GM23338 (cell line): ENCODE data around the gene BMP10. TPM values are rescaled to one million over a fixed set of nuclear protein-coding genes. Genes with fewer than 3 reads are reported as not detected.

Experiments used
- ATAC-seq: fragments of 200-7000 bp; cut with Tn5 transposase; 3 replicates; pipeline ENCODE4 v1.9.1; 2020
- DNase-seq: peaks from one replicate; pipeline ENCODE4 v3.0.0-alpha.2; 2015; ENCODE audit warnings: low spot score
- H2AFZ ChIP-seq: fragments of 200-600 bp; sonication (generic); 2 replicates; pipeline ENCODE4 v1.8.0; 2016; ENCODE audit warnings: antibody characterized with exemption, mild to moderate bottlenecking, moderate library complexity
- H3F3A ChIP-seq: fragments of 200-600 bp; sonication (generic); replicated peaks from 2 replicates; pipeline ENCODE4 v1.8.0; 2017; ENCODE audit warnings: antibody characterized with exemption, mixed run types, low read depth
- H3K27ac ChIP-seq: fragments of 200-600 bp; sonication (generic); 2 replicates; pipeline ENCODE4 v1.6.1; 2016; ENCODE audit warnings: low read depth
- H3K27me3 ChIP-seq: fragments of 200-600 bp; sonication (generic); 2 replicates; pipeline ENCODE4 v1.8.0; 2016; ENCODE audit warnings: mild to moderate bottlenecking, mixed run types, moderate library complexity; ENCODE audit not compliant: insufficient read depth
- H3K36me3 ChIP-seq: fragments of 200-600 bp; sonication (generic); 2 replicates; pipeline ENCODE4 v1.8.0; 2016; ENCODE audit warnings: mild to moderate bottlenecking; ENCODE audit not compliant: insufficient read depth
- H3K4me1 ChIP-seq: fragments of 200-600 bp; sonication (generic); 2 replicates; pipeline ENCODE4 v1.8.0; 2016; ENCODE audit warnings: mild to moderate bottlenecking, moderate library complexity; ENCODE audit not compliant: insufficient read depth
- H3K4me2 ChIP-seq: fragments of 200-600 bp; sonication (generic); 2 replicates; pipeline ENCODE4 v1.7.1; 2017; ENCODE audit warnings: mixed run types
- H3K4me3 ChIP-seq: fragments of 200-600 bp; sonication (generic); 2 replicates; pipeline ENCODE4 v1.6.1; 2016; ENCODE audit warnings: mixed run types
- H3K79me2 ChIP-seq: fragments of 200-600 bp; sonication (generic); replicated peaks from 2 replicates; pipeline ENCODE4 v1.8.0; 2017; ENCODE audit warnings: mild to moderate bottlenecking; ENCODE audit not compliant: insufficient read depth
- H3K9me2 ChIP-seq: fragments of 200-600 bp; sonication (generic); 2 replicates; pipeline ENCODE4 v1.8.0; 2017; ENCODE audit not compliant: insufficient read depth
- H4K20me1 ChIP-seq: fragments of 200-600 bp; sonication (generic); replicated peaks from 2 replicates; pipeline ENCODE4 v1.8.0; 2017; ENCODE audit warnings: mild to moderate bottlenecking; ENCODE audit not compliant: insufficient read depth
- H3K27ac Mint-ChIP-seq: 2 replicates; pipeline ENCODE4 v1.8.0; 2020; ENCODE audit warnings: inconsistent platforms, mild to moderate bottlenecking, moderate library complexity, mixed read lengths
- H3K27me3 Mint-ChIP-seq: 3 replicates; pipeline ENCODE4 v1.8.0; 2022; ENCODE audit warnings: low read depth, mild to moderate bottlenecking, moderate library complexity, mixed read lengths, inconsistent platforms; ENCODE audit not compliant: insufficient read depth, poor library complexity
- H3K36me3 Mint-ChIP-seq: 3 replicates; pipeline ENCODE4 v1.8.0; 2021; ENCODE audit warnings: low read depth, mild to moderate bottlenecking, inconsistent platforms, moderate library complexity, mixed read lengths
- H3K4me1 Mint-ChIP-seq: 3 replicates; pipeline ENCODE4 v1.8.0; 2020; ENCODE audit warnings: mild to moderate bottlenecking, inconsistent platforms, mixed read lengths
- H3K4me3 Mint-ChIP-seq: 3 replicates; pipeline ENCODE4 v1.8.0; 2021; ENCODE audit warnings: moderate library complexity, mild to moderate bottlenecking, inconsistent platforms, mixed read lengths
- H3K9me3 Mint-ChIP-seq: 3 replicates; pipeline ENCODE4 v1.8.0; 2020; ENCODE audit warnings: moderate library complexity, mild to moderate bottlenecking, inconsistent platforms, mixed read lengths
- CREB1 ChIP-seq: fragments of 250-450 bp; sonication (Bioruptor Pico); IDR thresholded peaks from 2 replicates; pipeline ENCODE4 v1.5.0; 2020; ENCODE audit warnings: low read depth, mild to moderate bottlenecking, moderate library complexity
- EZH2 ChIP-seq: fragments of 200-600 bp; sonication (generic); IDR thresholded peaks from one replicate; pipeline ENCODE4 v1.8.0; 2017; ENCODE audit warnings: antibody characterized with exemption, mild to moderate bottlenecking, low read depth; ENCODE audit not compliant: unreplicated experiment
- JUNB ChIP-seq: IDR thresholded peaks from one replicate; pipeline ENCODE4 v1.6.1; 2016; ENCODE audit warnings: antibody characterized with exemption; ENCODE audit not compliant: unreplicated experiment
- NANOG ChIP-seq: IDR thresholded peaks from 2 replicates; pipeline ENCODE4 v1.6.1; 2016; ENCODE audit warnings: antibody characterized with exemption, borderline replicate concordance
- STAT1 ChIP-seq: IDR thresholded peaks from one replicate; pipeline ENCODE4 v1.6.1; 2016; ENCODE audit warnings: antibody characterized with exemption; ENCODE audit not compliant: unreplicated experiment
- ZNF331 ChIP-seq: fragments of 250-450 bp; sonication (Bioruptor Pico); IDR thresholded peaks from 2 replicates; pipeline ENCODE4 v1.5.0; 2020; ENCODE audit warnings: low read depth, mild to moderate bottlenecking, moderate library complexity
- polyA plus RNA-seq: library from polyadenylated mRNA; unstranded; fragments of >200 nt; fragmentation: Nextera tagmentation; extraction: Ambion mirVana; gene quantifications from 2 replicates; pipeline ENCODE4 v1.2.1, GENCODE V29; 2016
- total RNA-seq: library from RNA; depleted of rRNA; stranded (reverse); fragments of >200 nt; shearing (Covaris generic); gene quantifications from 2 replicates; pipeline ENCODE4 v1.2.3, GENCODE V29; 2014
- TF ChIP-seq, protein P1 (sequence below): fragments of 250-450 bp; sonication (Bioruptor Pico); IDR thresholded peaks from 2 replicates; pipeline ENCODE4 v1.5.0; 2020; ENCODE audit warnings: mild to moderate bottlenecking, moderate library complexity
- TF ChIP-seq, protein P2 (sequence below), 2 experiments: fragments of 200-600 bp in 1 of 2; sonication (generic) in 1 of 2; conservative IDR thresholded peaks; 2 replicates each; pipeline versions ENCODE4 v1.5.1 to v1.6.1; 2016 to 2017; ENCODE audit warnings: antibody characterized with exemption in 2 of 2, low read depth in 2 of 2, mild to moderate bottlenecking in 2 of 2, moderate library complexity in 1 of 2

The BMP10 gene
- total and polyA plus RNA-seq, 2 experiments from 2014 or later, result not detected

DNA sequence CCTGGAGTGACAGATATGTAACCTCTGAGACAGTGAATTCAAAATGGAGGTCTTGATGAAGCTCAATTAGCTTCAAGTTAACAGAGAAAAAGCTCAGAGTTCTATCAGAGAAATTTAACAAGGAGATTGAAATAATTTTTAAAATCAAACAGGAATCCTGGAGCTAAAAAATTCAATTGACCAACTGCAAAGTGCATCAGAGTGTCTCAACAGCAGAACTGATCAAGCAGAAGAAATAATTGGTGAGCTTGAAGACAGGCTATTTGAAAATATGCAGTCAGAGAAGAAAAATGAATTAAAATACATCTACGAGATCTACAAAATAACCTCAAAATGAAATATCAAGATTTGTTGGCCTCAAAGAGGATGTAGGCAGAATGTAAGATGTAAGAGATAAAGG lies 30.4 kb upstream of the BMP10 start:
- Mint-ChIP-seq H3K4me3 (no peak overlapping the region), H3K36me3 (peaks cover 7% of the 10 kb centered on the region; the same call in 2 of the 3 replicates), H3K27me3 (no peaks in the 10 kb centered on the region), H3K27ac (no peak overlapping the region), H3K4me1 (no peaks in the 10 kb centered on the region), H3K9me3 (peaks cover 15% of the 10 kb centered on the region)
- Histone ChIP-seq H3K9me2 (no peaks in the 10 kb centered on the region), H3K79me2 (no peaks in the 10 kb centered on the region), H2AFZ (peak overlapping the region; percentile 69; the same call in 1 of the 2 replicates), H3K27me3 (no peaks in the 10 kb centered on the region), H3K36me3 (no peaks in the 10 kb centered on the region), H3K4me1 (no peaks in the 10 kb centered on the region), H3F3A (no peaks in the 10 kb centered on the region), H4K20me1 (no peaks in the 10 kb centered on the region), H3K4me2 (no peak overlapping the region), H3K4me3 (no peak overlapping the region), H3K27ac (no peak overlapping the region)
- no peak for DNase-seq
- TF ChIP-seq JUNB (no peak), ZNF331 (no peak), NANOG (no peak), STAT1 (no peak), CREB1 (CRISPR knock-in tag) (no peak)
- TF ChIP-seq, protein P1, sequence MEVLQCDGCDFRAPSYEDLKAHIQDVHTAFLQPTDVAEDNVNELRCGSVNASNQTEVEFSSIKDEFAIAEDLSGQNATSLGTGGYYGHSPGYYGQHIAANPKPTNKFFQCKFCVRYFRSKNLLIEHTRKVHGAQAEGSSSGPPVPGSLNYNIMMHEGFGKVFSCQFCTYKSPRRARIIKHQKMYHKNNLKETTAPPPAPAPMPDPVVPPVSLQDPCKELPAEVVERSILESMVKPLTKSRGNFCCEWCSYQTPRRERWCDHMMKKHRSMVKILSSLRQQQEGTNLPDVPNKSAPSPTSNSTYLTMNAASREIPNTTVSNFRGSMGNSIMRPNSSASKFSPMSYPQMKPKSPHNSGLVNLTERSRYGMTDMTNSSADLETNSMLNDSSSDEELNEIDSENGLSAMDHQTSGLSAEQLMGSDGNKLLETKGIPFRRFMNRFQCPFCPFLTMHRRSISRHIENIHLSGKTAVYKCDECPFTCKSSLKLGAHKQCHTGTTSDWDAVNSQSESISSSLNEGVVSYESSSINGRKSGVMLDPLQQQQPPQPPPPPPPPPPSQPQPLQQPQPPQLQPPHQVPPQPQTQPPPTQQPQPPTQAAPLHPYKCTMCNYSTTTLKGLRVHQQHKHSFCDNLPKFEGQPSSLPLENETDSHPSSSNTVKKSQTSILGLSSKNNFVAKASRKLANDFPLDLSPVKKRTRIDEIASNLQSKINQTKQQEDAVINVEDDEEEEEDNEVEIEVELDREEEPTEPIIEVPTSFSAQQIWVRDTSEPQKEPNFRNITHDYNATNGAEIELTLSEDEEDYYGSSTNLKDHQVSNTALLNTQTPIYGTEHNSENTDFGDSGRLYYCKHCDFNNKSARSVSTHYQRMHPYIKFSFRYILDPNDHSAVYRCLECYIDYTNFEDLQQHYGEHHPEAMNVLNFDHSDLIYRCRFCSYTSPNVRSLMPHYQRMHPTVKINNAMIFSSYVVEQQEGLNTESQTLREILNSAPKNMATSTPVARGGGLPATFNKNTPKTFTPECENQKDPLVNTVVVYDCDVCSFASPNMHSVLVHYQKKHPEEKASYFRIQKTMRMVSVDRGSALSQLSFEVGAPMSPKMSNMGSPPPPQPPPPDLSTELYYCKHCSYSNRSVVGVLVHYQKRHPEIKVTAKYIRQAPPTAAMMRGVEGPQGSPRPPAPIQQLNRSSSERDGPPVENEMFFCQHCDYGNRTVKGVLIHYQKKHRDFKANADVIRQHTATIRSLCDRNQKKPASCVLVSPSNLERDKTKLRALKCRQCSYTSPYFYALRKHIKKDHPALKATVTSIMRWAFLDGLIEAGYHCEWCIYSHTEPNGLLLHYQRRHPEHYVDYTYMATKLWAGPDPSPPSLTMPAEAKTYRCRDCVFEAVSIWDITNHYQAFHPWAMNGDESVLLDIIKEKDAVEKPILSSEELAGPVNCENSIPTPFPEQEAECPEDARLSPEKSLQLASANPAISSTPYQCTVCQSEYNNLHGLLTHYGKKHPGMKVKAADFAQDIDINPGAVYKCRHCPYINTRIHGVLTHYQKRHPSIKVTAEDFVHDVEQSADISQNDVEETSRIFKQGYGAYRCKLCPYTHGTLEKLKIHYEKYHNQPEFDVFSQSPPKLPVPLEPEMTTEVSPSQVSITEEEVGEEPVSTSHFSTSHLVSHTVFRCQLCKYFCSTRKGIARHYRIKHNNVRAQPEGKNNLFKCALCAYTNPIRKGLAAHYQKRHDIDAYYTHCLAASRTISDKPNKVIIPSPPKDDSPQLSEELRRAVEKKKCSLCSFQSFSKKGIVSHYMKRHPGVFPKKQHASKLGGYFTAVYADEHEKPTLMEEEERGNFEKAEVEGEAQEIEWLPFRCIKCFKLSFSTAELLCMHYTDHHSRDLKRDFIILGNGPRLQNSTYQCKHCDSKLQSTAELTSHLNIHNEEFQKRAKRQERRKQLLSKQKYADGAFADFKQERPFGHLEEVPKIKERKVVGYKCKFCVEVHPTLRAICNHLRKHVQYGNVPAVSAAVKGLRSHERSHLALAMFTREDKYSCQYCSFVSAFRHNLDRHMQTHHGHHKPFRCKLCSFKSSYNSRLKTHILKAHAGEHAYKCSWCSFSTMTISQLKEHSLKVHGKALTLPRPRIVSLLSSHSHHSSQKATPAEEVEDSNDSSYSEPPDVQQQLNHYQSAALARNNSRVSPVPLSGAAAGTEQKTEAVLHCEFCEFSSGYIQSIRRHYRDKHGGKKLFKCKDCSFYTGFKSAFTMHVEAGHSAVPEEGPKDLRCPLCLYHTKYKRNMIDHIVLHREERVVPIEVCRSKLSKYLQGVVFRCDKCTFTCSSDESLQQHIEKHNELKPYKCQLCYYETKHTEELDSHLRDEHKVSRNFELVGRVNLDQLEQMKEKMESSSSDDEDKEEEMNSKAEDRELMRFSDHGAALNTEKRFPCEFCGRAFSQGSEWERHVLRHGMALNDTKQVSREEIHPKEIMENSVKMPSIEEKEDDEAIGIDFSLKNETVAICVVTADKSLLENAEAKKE (CRISPR knock-in tag), result no peak
- no peak for ATAC-seq

DNA sequence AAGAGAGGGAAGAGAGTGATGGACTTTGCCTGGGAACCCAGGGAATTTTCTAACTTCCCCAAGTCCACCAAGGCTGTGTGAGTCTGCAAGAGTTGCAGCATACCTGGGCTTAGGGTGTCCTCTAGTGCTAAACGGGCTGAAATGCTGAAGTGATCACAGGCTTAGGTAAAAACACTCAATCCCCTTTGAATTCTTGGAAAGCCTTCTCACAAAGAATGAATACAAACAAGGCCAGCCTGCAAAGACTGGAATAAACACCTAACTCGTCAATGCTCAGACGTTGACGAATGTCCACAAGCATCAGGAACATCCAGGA lies 30.0 kb upstream of the BMP10 start:
- Histone ChIP-seq H3K4me3 (no peak overlapping the region), H3K27me3 (no peaks in the 10 kb centered on the region), H3K9me2 (no peaks in the 10 kb centered on the region), H2AFZ (peak overlapping the region; percentile 69; the same call in 1 of the 2 replicates), H3K4me1 (no peaks in the 10 kb centered on the region), H4K20me1 (no peaks in the 10 kb centered on the region), H3K27ac (no peak overlapping the region), H3K36me3 (no peaks in the 10 kb centered on the region), H3F3A (no peaks in the 10 kb centered on the region), H3K79me2 (no peaks in the 10 kb centered on the region), H3K4me2 (no peak overlapping the region)
- H3K9me3 Mint-ChIP-seq, result peaks cover 15% of the 10 kb centered on the region
- ATAC-seq, result peak; percentile 97
- peaks cover 7% of the 10 kb centered on the region; the same call in 2 of the 3 replicates for H3K36me3 Mint-ChIP-seq
- DNase-seq, result peak; percentile 73
- no peaks in the 10 kb centered on the region for H3K4me1 Mint-ChIP-seq
- no peaks in the 10 kb centered on the region for H3K27me3 Mint-ChIP-seq
- TF ChIP-seq, protein P2, sequence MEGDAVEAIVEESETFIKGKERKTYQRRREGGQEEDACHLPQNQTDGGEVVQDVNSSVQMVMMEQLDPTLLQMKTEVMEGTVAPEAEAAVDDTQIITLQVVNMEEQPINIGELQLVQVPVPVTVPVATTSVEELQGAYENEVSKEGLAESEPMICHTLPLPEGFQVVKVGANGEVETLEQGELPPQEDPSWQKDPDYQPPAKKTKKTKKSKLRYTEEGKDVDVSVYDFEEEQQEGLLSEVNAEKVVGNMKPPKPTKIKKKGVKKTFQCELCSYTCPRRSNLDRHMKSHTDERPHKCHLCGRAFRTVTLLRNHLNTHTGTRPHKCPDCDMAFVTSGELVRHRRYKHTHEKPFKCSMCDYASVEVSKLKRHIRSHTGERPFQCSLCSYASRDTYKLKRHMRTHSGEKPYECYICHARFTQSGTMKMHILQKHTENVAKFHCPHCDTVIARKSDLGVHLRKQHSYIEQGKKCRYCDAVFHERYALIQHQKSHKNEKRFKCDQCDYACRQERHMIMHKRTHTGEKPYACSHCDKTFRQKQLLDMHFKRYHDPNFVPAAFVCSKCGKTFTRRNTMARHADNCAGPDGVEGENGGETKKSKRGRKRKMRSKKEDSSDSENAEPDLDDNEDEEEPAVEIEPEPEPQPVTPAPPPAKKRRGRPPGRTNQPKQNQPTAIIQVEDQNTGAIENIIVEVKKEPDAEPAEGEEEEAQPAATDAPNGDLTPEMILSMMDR (conservative IDR thresholded peaks at IDR 0.05; ENCODE audit: low read depth in 2 of 2), result peak; percentile 66 to 88
- no peak for TF ChIP-seq EZH2
- no peak overlapping the region for H3K27ac Mint-ChIP-seq
- no peak overlapping the region for H3K4me3 Mint-ChIP-seq
